ENCODE results near the gene HAPSTR1.

DNA sequence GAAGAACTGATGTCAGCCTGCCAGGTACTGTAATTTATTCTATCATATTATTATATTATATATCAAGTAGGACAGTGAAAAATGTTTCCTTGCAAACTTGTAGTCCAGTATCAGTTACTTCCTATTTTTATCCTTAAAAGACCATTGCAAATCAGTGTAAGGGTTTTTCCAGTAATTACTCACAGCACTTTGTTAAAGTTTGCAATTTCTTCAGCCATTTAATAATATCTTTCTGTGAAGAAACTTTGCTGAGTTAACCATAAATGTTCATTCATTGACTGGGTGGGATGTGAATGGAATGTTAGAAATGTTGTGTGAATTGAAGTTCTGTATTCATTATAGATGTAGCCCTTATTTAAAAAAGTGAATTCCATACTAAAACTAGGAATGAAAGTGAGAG lies 26.7 kb downstream of the HAPSTR1 start:
- TF ChIP-seq CTCF (IDR thresholded peaks at IDR 0.05; ENCODE audit: poor library complexity): no peak
- no peak for TF ChIP-seq EZH2 (IDR thresholded peaks at IDR 0.05; ENCODE audit: borderline replicate concordance)
